ENCODE data around the gene FSD2. TPM values are rescaled to one million over a fixed set of nuclear protein-coding genes. Genes with fewer than 3 reads are reported as not detected.

The FSD2 gene
- total RNA-seq, result not detected in 2 replicates

GRCh38 chr15:82805994-82806406 is at the start of gene FSD2:
FSD2 (minus strand) TSS chr15:82806069; CDS start chr15:82787390, 18,679 bp downstream.

GRCh38 chr15:82809308-82810060 is 3.6 kb upstream of the FSD2 start, which contains the start of gene WHAMM:
WHAMM (plus strand) TSS chr15:82809628; CDS start chr15:82809727, 99 bp downstream.

GRCh38 chr15:82709421-82710207 is 96.3 kb downstream of the FSD2 start, which contains the start of gene AP3B2:
AP3B2 (minus strand) TSS chr15:82709875; CDS start chr15:82709706, 169 bp downstream.

Other genes with a start within 250 kb of the FSD2 start
- 34.7 and 35.2 TPM in 2 replicates for gene CPEB1, start 158.7 kb downstream of the FSD2 start, total RNA-seq
- gene AP3B2, start 96.2 kb downstream of the FSD2 start, total RNA-seq, result 0.22 and 0.75 TPM in 2 replicates
- gene WHAMM, start 3.6 kb upstream of the FSD2 start, total RNA-seq, result 4.4 and 4.6 TPM in 2 replicates
- 5.8 and 11.0 TPM in 2 replicates for gene HOMER2, start 146.7 kb upstream of the FSD2 start, total RNA-seq
- 30.1 and 40.6 TPM in 2 replicates for gene RAMAC, start 180.1 kb upstream of the FSD2 start, total RNA-seq
- 10.4 and 10.9 TPM in 2 replicates for gene C15orf40, start 205.6 kb upstream of the FSD2 start, total RNA-seq